ENCODE results near the gene PPM1F.

The PPM1F gene

GRCh38 chr22:21975854-21976345 is 23.3 kb upstream of the PPM1F start:
- DNase-seq (ENCODE audit: low read depth in 2 of 2), result no peak

- no peak for DNase-seq (ENCODE audit: low read depth in 2 of 2)
These were observed 22.6 kb upstream of the PPM1F start for GRCh38 chr22:21975273-21975672.

DNA sequence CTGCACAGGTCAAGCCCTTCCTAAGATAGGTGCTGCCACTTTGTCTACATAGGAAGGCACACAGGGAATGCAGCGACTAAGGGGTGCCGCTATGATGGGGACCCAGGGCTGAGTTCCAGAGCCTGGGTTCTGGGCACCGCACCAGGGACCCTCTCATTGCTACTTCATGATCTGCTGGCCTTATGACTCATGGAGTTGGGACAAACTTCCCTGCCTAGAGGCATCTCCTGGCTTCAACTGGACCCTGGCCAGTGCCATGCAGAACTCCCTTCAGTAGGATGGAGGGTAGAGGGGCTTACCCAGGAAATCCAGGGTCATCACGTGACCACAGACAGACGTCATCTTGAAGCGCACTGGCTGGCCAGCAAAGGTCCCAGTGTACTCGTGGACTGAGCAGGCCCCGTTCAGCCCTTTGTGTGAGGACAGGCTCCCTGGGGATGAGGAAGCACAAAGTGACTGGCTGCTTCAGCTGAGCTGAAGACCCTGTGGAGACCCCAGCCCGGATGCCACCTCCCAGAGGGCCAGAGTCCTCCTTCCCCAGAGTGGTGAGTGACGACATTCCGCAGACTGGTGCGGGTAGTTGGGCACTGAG is 21.5 kb upstream of the PPM1F start:
- no peak for DNase-seq (ENCODE audit: low read depth in 2 of 2)

GRCh38 chr22:21972806-21973205 is 20.2 kb upstream of the PPM1F start:
- DNase-seq (ENCODE audit: low read depth in 2 of 2), result no peak

GRCh38 chr22:21972293-21972779 is 19.7 kb upstream of the PPM1F start:
- DNase-seq (ENCODE audit: low read depth in 2 of 2), result peak; percentile 33 to 53

- DNase-seq (ENCODE audit: low read depth in 2 of 2), result no peak
These were observed 19.2 kb upstream of the PPM1F start for GRCh38 chr22:21971858-21972275.

DNA sequence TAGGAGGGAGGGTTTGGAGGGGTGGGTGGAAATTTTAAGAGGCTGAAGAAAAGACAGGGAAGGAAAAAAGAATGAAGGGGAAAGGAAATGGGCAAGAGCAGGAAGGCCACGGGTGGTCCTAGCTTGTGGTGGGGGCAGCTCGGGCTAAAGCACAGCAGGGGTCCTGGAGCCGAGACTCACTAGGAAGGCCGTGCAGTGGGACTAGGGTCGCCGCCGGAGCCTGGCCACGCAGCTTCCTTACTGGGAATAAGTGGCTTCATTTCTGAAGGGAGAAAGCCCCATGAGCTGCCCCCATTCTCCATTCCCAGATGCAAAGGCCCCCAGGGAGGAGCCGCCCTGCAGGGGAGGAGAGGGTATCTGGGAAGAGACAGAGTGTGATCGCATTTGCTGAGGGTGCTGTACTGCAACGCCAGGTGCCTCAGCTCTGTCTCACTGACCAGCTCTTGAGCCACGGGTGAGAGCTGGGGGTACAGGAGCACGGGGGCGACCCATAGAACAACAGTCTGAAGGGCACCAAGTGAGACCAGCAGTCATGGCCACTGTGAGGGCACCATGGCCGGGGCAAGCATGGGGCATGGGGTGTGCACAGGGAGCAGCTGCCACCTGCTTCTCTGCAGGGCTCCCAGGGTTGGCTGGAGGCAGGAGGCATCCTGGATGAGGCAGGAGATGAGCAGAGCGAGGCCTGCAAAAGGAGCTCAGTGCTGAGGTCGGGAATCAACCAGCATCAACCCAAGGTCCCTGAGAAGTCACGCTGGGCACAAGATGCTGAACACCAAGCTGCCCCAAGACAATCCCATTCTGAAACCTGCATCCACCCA is 18.4 kb upstream of the PPM1F start:
- DNase-seq (ENCODE audit: low read depth in 2 of 2), result no peak

DNA sequence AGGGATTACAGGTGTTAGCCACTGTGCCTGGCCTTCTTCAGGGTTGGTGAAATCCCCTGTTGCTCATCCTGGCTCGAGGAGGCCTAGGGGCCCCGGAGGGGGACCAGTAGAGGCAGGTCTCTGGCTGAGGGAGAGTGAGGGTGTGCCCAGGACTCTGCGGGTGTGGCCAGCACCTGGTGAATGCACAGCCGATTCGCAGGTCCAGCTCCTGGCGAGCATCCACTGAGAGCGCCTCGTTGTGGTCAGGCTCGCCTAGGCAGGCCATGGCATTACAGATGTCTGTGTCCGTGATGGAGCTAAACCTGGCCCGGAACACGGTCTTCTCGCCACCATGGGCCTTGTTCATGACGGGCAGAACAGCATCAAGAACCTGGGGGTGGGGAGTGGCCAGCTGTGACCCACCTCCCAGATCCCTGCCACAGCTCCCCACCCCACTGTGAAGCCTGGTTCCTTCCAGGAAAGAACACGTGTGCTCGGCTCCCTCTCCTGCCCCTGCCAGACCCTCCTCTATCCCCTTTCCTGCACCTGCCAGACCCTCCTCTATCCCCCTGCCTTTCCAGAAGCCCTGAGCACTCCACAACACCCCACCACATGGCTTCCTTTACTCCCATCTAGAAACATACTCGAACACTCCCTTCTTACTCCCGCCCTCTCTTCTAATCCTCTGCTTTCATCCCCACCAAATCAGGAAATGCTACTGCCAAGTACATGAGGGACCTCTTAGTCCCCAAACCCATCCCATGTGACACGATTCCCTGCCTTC is 17.6 kb upstream of the PPM1F start:
- DNase-seq (ENCODE audit: low read depth in 2 of 2), result no peak

DNA sequence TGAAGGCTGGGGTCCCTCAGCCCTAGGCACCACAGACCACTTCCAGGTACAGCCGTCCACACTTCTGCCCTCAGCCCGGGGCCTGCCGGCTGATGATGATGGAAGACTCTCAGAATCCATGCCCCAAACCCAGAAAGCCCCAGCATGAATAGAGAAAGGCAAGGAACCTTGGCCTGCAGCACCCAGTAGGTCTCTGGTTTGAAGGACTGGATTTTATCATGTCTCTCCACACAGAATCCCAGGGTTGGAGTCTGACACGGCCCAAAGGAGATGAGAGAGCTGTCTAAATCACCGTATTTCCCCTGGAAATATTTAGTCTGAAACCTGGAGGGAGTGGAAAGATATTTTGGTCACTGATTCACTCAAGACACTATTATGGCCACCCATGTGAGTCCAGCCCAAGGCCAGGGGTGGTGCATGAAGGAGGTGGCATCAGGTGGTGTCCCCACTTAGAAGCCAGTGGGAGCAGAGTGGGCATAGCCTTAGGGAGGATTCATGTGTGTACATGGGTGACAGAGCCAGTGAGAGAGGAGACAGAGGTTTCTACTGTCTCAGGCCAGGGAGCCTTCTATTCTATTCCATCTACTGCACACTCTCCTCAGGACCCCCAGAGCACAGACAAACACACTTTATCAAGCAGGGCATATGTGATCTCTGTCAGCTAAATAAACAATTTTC is 15.9 kb upstream of the PPM1F start:
- no peak for DNase-seq (ENCODE audit: low read depth in 2 of 2)

GRCh38 chr22:21967693-21968271 is 15.1 kb upstream of the PPM1F start:
- no peak for DNase-seq (ENCODE audit: low read depth in 2 of 2)

DNA sequence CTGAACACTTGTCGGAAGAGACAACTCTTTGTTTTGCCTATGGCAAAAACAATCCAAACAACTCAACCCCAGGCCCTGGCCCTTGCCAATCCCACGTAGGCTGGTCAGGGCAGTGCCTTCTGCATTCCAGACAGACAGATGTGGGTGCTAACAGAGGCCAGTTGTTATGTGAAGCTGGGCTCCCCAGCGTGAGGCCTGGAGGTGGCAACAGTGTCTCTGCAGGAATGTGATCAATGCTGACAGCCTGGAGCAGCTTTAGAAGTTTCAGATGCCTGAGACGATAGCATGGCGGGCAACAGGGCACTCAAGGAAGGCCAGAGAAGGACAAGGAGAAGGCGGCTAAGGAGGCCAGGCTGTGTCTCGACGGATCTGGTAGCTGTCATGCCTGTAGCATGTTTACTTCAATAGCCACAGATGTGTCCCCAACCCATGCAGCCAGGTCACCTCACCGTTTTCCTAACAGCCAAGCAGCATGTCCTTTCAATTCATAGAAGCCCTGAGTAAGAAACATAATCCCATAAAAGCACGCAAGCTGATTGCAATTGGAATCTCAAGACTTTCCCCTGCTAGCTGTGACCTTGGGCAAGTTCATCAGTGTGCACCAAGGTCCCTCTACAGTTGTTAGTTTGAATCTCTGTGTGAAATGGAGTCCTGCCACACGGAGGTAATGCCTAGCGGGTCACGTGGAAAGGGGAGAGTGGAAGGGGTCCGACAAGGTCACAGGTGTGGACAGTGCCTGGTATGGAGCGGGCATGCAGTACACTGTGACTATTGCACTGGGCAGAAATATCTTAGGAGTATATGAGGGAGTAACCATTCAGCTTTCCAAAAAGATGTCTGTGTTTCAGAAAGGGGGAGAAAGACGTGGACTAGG is 14.2 kb upstream of the PPM1F start:
- no peak for DNase-seq (ENCODE audit: low read depth in 2 of 2)

DNA sequence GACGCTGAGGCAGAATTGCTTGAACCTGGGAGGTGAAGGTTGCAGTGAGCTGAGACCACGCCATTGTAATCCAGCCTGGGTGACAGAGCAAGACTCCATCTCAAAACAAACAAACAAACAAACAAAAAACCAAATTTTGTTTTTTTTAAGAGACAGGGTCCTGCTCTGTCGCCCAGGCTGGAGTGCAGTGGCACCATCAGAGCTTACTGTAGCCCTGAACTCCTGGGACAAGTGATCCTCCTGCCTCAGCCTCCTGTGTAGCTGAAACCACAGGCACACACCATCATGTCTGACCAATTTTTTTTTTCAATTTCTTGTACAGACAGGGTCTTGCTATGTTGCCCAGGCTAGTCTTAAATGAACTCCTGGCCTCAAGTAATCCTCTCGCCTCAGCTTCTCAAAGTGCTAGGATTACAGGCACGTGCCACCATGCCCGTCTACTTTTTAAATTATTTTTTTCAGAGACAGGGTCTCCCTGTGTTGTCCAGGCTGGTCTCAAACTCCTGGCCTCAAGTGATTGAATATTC is 13.2 kb upstream of the PPM1F start:
- DNase-seq (ENCODE audit: low read depth in 2 of 2), result no peak

GRCh38 chr22:21964918-21965484 is 12.4 kb upstream of the PPM1F start:
- no peak for DNase-seq (ENCODE audit: low read depth in 2 of 2)

DNA sequence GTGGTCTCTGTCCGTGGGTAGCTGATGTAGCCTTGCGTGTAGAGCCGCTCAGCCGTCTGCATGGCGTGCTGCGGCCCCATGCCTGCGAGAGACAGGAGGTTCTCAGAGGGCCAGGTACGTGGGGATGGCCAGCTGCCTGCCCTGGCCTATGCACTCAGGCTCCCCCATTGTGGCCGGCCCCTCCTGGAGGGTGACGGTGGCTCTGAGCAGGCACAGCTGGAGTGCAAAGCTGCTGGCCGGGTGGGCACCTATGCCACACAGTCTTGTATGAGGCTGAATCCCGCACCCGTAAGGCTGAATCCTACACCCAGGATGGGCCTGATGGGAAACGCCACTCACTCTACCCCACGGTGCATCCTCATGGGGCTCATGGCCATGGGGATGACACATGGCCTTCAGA is 11.6 kb upstream of the PPM1F start:
- no peak for DNase-seq (ENCODE audit: low read depth in 2 of 2)

- no peak for DNase-seq (ENCODE audit: low read depth in 2 of 2)
These were observed 11.2 kb upstream of the PPM1F start for GRCh38 chr22:21963790-21964211.

- DNase-seq (ENCODE audit: low read depth in 2 of 2), result no peak
These were observed 10.6 kb upstream of the PPM1F start for GRCh38 chr22:21963286-21963685.

- DNase-seq (ENCODE audit: low read depth in 2 of 2), result no peak
These were observed 10.0 kb upstream of the PPM1F start for GRCh38 chr22:21962655-21962949.

- DNase-seq (ENCODE audit: low read depth in 2 of 2), result no peak
These were observed 9.4 kb upstream of the PPM1F start for GRCh38 chr22:21961886-21962654.

- DNase-seq (ENCODE audit: low read depth in 2 of 2), result no peak
These were observed 8.6 kb upstream of the PPM1F start for GRCh38 chr22:21961127-21961867.
